Dedifferentiated amniotic fluid mesenchymal stem cell (primary cell): ENCODE results near the gene LCE2B.
"Not testable (repeated sequence)": the region's sequence is repeated elsewhere in the genome, so short reads cannot be mapped to it uniquely, and the experiment has no call there.

Experiments
- DNase-seq: peaks from one replicate; pipeline ENCODE4 v3.0.0-alpha.2; 2016; ENCODE audit errors: extremely low spot score

LCE2B gene

GRCh38 chr1:152685823-152686222, at the start of gene LCE2B:
Gene LCE2B (plus strand): TSS chr1:152686123. CDS start chr1:152686844, 721 bp downstream.
- DNase-seq = not testable (repeated sequence)

GRCh38 chr1:152640351-152640750, 45.6 kb upstream of the LCE2B start:
- no peak for DNase-seq

DNA sequence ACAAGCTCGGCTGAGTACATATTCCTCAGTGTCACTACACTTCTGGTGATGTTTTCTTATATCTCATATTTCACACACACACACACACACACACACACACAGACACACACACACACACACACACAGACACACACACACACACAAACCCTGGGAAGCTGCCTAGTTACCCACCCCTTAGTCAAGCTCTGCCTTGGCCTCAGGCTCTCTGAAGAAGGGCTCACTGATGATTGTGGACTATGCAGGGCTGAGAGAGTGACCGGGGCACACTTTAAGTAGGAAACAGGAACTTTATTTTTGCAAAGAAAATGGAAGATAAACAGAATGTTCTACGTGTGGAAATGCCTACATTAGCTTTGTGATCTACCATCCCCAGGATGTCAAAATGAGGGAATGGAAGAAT, 42.0 kb upstream of the LCE2B start:
- DNase-seq = no peak

DNA sequence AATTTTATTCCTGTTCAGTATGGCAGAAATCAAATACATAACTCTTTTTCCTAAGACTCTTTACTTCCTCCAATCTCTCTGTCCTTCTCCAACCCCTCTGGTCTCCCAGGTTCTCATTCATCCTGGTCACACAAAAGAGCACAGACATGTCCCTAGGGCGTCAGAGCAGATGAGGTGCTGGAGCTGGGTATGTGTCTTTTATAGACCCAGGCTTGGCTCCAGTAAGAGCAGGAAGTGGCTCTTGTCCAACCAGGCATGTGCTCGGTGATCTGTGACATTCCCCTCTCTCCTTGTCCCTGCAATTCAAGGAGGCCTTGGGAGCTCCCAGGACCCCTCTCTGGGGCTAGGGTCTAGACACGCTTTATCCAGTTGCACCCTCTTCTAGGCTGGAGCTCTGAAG, 40.8 kb upstream of the LCE2B start:
- DNase-seq = no peak

DNA sequence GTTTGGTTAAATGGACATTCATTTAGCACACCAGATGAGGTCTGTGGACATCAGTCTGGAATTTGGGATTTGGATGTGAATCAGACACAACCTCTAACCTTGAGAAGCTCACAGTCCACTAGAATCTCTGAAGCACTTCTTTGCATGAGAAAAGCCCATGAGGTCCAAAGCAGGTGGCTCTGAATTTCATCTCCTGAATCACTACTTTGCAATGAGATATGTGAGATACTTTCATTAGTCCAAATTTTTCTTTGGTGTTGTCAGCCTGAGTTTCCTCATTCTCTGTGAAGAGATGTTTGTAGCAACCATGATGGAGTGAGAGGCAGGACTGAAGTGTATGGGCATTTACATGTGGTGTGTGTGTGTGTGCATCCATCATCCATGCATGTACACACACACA, 39.3 kb upstream of the LCE2B start:
- no peak for DNase-seq

- DNase-seq = peak; percentile 16
These were observed 31.8 kb upstream of the LCE2B start for GRCh38 chr1:152654110-152654509.

DNA sequence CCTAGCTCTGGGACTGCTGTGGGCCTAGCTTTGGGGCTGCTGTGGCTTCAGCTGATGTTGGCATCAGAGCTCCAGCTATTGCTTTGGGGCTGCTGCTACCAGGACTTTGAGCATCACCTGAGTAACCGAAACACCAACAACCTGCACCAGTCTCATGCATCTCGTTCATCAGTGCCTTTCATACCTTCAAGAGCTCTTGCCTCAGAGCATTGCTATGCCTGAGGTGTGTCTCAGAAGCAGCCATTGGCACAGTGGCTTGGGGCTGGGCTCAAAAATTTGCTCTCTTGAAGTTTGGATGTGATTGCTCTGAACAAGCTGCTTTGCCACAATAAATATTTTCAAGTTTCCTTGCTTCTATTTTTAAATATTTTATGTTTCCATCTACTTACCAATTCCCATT, 29.5 kb upstream of the LCE2B start:
- no peak for DNase-seq

DNA sequence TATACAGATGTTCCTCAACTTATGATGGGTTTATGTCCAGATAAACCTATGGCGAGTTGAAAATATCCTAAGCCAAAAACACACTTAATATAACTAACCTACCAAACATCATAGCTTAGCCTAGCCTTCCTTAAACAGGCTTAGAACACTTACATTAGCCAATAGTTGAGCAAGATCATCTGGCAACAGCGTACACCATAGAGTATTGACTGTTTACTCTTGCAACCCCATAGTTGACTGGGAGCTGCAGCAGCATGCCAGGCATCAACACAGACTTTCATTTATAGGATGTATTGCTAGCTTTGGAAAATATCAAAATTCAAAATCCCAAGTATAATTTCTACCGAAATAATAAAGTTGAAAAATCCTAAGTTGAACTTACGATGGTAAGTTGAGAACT, 28.2 kb upstream of the LCE2B start:
- no peak for DNase-seq

- no peak for DNase-seq
These were observed 27.3 kb upstream of the LCE2B start for GRCh38 chr1:152658649-152659048.

- DNase-seq = no peak
These were observed 22.8 kb upstream of the LCE2B start, which contains the start of gene LCE2D for GRCh38 chr1:152663098-152663497. Gene LCE2D (plus strand): TSS chr1:152663380. CDS start chr1:152664106, 726 bp downstream.

DNA sequence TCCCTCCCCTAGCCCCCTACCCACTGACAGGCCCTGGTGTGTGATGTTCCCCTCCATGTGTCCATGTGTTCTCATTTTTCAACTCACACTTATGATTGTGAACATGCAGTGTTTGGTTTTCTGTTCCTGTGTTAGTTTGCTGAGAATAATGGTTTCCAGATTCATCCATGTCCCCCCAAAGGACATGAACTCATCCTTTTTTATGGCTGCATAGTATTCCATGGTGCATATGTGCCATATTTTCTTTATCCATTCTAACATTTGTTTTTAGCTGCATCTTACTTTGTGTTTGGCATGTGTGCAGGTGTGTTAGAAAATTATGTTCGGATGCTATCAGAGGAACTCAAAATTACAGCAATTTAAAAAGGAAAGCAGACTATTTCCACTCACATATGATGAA, 19.8 kb upstream of the LCE2B start:
- not testable (repeated sequence) for DNase-seq

DNA sequence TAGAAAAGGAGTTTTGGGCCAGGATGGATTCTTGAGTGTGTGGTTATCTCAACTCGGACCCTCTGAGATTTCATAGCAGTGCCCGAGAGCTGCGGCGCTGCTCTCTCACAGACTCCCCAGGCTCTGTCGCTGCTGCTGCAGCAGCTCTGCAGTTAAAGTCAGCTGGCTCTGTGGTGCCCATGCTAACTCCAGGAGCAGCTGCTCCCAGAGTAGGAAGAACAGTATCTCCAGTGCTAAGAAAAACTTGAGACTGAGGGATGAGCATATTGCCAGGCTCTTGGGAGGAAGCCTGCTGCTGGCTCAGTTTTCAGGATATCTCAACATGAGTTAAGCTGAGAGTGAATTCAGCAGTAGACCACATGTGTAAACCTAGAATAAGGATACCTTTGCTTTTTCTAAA, 18.3 kb upstream of the LCE2B start:
- no peak for DNase-seq

- DNase-seq = no peak
These were observed 12.9 kb upstream of the LCE2B start for GRCh38 chr1:152673016-152673415.

DNA sequence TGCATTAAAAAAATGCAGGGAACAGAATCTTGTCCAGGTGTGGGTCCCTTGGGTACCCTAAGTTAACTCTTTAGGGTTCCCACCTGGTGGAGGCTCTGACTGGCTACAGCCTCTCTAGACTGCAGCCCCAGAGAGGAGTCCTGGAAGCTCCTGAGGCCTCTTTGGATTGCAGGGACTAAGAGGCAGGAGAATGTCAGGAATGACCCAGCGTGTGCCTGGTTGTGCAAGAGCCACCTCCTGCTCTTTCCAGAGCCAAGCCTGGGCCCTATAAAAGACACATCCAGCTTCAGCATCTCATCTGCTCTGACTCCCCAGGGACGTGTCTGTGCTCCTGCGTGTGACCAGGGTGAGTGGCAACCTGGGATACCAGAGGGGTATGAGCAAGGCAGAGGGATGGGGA, 10.9 kb upstream of the LCE2B start, which contains the start of gene LCE2C:
LCE2C (plus strand) TSS at position 297 of the 400 bp plus-strand sequence. CDS start 737 bp downstream, outside the sequence.
- DNase-seq = not testable (repeated sequence)

DNA sequence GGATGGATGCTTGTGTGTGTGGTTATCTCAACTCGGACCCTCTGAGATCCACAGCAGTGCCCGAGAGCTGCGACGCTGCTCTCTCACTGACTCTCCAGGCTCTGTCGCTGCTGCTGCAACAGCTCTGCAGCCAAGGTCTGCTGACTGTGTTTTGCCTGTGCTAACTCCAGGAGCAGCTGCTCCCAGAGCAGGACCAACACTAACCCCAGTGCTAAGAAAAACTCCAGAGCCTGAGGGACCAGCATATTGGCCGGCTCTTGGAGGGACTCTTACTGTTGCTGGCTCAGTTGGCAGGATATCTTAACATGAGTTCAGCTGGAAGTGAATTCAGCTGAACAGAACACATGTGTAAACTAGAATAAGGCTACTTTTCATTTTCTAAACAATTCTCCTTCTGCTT, 6.5 kb upstream of the LCE2B start:
- no peak for DNase-seq

GRCh38 chr1:152681616-152682015, 4.3 kb upstream of the LCE2B start:
- DNase-seq = no peak

DNA sequence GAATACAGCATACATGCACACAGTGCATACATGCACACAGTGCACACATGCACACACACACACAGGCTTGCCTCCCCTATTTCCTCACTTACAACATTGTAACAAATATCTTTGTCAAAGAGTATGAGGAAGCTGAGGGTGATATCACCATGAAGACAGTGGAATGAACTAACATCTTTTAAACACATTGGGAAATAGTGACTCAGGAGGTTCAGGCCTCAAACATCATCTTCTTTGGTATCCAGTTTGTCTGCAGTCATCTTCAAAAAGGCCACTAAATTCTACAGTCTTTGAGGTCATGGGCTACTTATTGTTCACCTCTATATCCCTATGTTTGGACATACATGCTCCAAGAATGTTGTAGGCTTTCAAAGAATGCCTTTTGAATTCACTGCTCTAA, 2.1 kb upstream of the LCE2B start:
- DNase-seq = no peak

DNA sequence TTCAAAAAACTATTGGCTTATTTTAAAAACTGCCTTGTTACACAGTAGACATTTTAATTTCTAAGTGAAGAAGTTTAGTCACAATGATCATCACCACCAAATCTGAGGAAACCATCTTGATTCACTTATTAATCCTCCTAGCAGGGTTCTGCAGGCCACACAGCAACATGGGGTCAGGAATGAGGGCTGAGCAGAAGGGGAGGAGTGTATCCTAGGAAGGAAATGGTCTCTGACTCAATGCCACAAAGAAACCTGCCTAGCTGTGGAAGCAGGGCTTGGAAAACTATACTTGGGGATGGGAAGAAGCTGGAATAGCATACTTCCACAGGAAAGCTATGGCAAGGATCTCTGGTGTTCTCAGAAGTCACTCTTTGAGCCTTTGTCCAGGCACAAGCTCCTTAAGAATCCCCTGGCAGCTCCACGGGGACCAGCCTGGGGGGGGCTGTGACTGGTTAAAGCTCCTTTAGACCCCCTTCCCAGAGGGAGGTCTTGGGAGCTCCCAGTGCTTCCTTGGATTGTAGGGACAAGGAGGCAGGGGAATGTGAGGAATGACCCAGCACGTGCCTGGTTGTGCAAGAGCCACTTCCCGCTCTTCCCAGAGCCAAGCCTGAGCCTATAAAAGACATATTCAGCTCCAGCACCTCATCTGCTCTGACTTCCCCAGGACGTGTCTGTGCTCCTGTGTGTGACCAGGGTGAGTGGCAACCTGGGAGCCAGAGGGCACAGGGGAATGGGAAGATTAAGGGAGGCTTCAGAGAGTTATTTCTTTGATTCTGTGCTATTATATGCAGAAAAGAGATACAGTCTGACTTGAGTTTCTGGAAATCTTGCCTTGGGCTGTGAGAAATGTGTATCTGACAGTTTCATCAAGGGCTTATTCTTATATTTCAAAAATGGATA, 12.0 kb downstream of the LCE2B start, which contains the start of gene LCE2A:
LCE2A (plus strand) TSS at position 645 of the 900 bp plus-strand sequence. CDS start 557 bp downstream, outside the sequence.
- DNase-seq = no peak

- DNase-seq = no peak
These were observed 13.8 kb downstream of the LCE2B start for GRCh38 chr1:152699746-152700145.

GRCh38 chr1:152707860-152708259, 21.9 kb downstream of the LCE2B start, which contains the start of gene LCE4A:
Gene LCE4A (plus strand): TSS chr1:152708160. CDS start chr1:152709076, 916 bp downstream.
- no peak for DNase-seq

DNA sequence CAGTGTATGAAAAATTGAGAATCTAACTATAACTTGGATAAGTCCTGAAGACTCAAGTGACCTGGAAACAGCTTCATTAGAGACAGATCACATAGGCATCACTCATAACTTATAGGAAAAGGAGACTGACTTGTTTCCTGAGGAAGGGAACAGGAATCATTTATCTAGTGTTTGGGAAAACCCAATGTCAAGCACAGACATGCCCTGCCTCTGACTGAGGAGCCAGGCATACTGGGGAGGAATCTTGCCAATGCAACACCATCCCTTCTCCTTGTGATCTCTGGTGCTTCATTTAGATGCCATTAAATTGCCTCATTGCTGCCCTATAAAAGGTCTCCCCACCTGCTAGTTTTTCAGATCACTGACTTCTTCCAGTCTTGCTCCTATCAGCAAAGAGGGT, 32.3 kb downstream of the LCE2B start:
- DNase-seq = no peak

GRCh38 chr1:152725261-152725660, 39.3 kb downstream of the LCE2B start:
- no peak for DNase-seq

DNA sequence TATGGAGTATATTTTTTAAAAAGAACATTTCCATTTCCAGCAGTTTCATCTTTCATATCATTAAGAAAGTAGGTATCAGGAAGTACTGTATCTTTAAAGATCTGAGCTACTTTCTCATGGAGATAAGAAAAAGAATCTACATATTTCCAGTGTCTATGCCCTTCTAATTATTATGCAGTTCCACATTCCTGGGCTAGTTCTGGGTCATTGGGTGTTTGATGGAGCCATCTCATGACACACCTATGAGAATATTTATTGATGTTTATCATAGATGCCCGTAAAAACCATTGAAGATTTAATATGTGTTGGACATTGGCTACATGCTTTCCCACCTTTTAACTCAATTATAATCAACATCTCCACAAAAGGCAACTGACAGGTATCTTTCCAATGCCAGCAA, 43.1 kb downstream of the LCE2B start:
- no peak for DNase-seq
